Cardiac muscle cell (in vitro differentiated cells and primary cell): ENCODE results near the gene KMT2B. TPM values are rescaled to one million over a fixed set of nuclear protein-coding genes. Genes with fewer than 3 reads are reported as not detected.

Experiments
- DNase-seq, 2 donors: peaks; one replicate each; pipeline versions ENCODE4 v3.0.0 to v3.0.0-alpha.2; 2010 to 2017; ENCODE audit warnings: low read depth in 1 of 2, low spot score in 1 of 2
- H3K27ac ChIP-seq: fragments of 200-600 bp; sonication (generic); 2 replicates; pipeline ENCODE4 v1.5.1; 2016
- H3K27me3 ChIP-seq: fragments of 200-600 bp; sonication (generic); 2 replicates; pipeline ENCODE4 v1.6.0; 2016; ENCODE audit warnings: control low read depth
- H3K36me3 ChIP-seq: fragments of 200-600 bp; sonication (generic); 2 replicates; pipeline ENCODE4 v1.5.1; 2016; ENCODE audit warnings: control low read depth
- H3K4me1 ChIP-seq: fragments of 200-600 bp; sonication (generic); 2 replicates; pipeline ENCODE4 v1.8.1; 2017; ENCODE audit warnings: low read depth, mild to moderate bottlenecking, mixed run types
- H3K4me3 ChIP-seq: fragments of 200-600 bp; sonication (generic); 2 replicates; pipeline ENCODE4 v1.5.1; 2016; ENCODE audit warnings: mild to moderate bottlenecking
- H3K9me3 ChIP-seq: fragments of 200-600 bp; sonication (generic); 2 replicates; pipeline ENCODE4 v1.5.1; 2017; ENCODE audit warnings: low read depth, mild to moderate bottlenecking, control low read depth
- CTCF ChIP-seq: IDR thresholded peaks from 2 replicates; pipeline ENCODE4 v1.5.1; 2012; ENCODE audit warnings: low read depth, mild to moderate bottlenecking, low read length
- polyA plus RNA-seq: library from polyadenylated mRNA; unstranded; fragments of >200 nt; fragmentation: Nextera tagmentation; extraction: Ambion mirVana; gene quantifications from 2 replicates; pipeline ENCODE4 v1.2.1, GENCODE V29; 2016
- total RNA-seq: library from RNA; depleted of rRNA; stranded (reverse); fragments of >200 nt; gene quantifications from 2 replicates; pipeline ENCODE4 v1.2.3, GENCODE V29; 2016

KMT2B gene
- 18.2 and 38.1 TPM in 2 replicates for total RNA-seq
- 8.9 and 11.9 TPM in 2 replicates for polyA plus RNA-seq

DNA sequence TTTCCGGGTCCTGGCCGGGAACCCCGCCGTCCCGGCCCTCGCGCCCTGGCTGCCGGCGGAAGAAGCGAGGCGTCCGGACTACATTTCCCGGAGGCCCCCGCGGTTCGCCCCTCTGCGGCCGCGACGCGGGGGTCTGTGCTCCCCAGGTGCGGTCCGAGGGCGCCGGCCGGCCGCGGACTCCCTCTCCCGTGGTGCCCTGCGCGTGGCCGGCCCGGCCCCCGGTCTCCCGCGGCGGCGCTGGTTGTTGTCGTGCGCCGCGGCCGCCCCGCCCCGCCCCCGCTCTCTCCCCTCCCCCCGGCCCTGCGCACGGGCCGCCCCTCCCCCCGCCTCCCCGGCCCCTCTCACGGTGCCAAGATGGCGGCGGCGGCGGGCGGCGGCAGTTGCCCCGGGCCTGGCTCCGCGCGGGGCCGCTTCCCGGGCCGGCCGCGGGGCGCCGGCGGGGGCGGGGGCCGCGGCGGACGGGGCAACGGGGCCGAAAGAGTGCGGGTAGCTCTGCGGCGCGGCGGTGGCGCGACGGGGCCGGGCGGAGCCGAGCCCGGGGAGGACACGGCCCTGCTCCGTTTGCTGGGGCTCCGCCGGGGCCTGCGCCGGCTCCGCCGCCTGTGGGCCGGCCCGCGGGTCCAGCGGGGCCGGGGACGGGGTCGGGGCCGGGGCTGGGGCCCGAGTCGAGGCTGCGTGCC is at the start of gene KMT2B:
TSS of gene KMT2B (plus strand) at position 339 of the 680 bp plus-strand sequence. CDS start at position 355, 16 bp downstream.
- Histone ChIP-seq H3K27me3 (no peaks in the 10 kb centered on the region), H3K27ac (peak within 1 kb of the TSS; percentile 96), H3K4me1 (peaks cover 6% of the 10 kb centered on the region), H3K9me3 (no peaks in the 10 kb centered on the region), H3K4me3 (peak within 1 kb of the TSS; percentile 87), H3K36me3 (peaks cover 12% of the 10 kb centered on the region)
- peak; percentile 97 to 98 for DNase-seq
- TF ChIP-seq CTCF: no peak

GRCh38 chr19:35669566-35669965 is 48.2 kb upstream of the KMT2B start:
- H3K4me1 ChIP-seq: no peaks in the 10 kb centered on the region
- H3K36me3 ChIP-seq: no peaks in the 10 kb centered on the region
- no peak overlapping the region for H3K4me3 ChIP-seq
- no peak overlapping the region for H3K27ac ChIP-seq
- no peak for DNase-seq
- H3K9me3 ChIP-seq: no peaks in the 10 kb centered on the region
- peaks cover 21% of the 10 kb centered on the region for H3K27me3 ChIP-seq
- no peak for TF ChIP-seq CTCF

GRCh38 chr19:35669974-35670373 is 47.8 kb upstream of the KMT2B start:
- Histone ChIP-seq H3K36me3 (no peaks in the 10 kb centered on the region), H3K9me3 (no peaks in the 10 kb centered on the region), H3K27ac (no peak overlapping the region), H3K27me3 (peaks cover 21% of the 10 kb centered on the region), H3K4me1 (no peaks in the 10 kb centered on the region), H3K4me3 (no peak overlapping the region)
- DNase-seq: no peak
- TF ChIP-seq CTCF: no peak

- Histone ChIP-seq H3K4me1 (no peaks in the 10 kb centered on the region), H3K27ac (no peak overlapping the region), H3K36me3 (no peaks in the 10 kb centered on the region), H3K9me3 (no peaks in the 10 kb centered on the region), H3K27me3 (peaks cover 21% of the 10 kb centered on the region), H3K4me3 (no peak overlapping the region)
- no peak for TF ChIP-seq CTCF
- no peak for DNase-seq
Measured at GRCh38 chr19:35670686-35671085, 47.1 kb upstream of the KMT2B start.

GRCh38 chr19:35671818-35672217 is 46.0 kb upstream of the KMT2B start:
- Histone ChIP-seq H3K4me1 (no peaks in the 10 kb centered on the region), H3K36me3 (no peaks in the 10 kb centered on the region), H3K4me3 (no peak overlapping the region), H3K27me3 (peaks cover 21% of the 10 kb centered on the region), H3K9me3 (no peaks in the 10 kb centered on the region), H3K27ac (no peak overlapping the region)
- TF ChIP-seq CTCF: no peak
- peak in 1 of 2 donors; percentile 46 for DNase-seq
